WI38 (cell line): ENCODE measurements around the gene C1QTNF8.

Experiments
- H3K4me3 ChIP-seq: 2 replicates; pipeline ENCODE4 v1.5.1; 2011; ENCODE audit warnings: low read depth, mild to moderate bottlenecking, control low read depth, low read length
- TF ChIP-seq, protein P1 (sequence below): IDR thresholded peaks from 2 replicates; pipeline ENCODE4 v1.5.1; 2012; ENCODE audit warnings: low read depth, mild to moderate bottlenecking, control low read depth, low read length

C1QTNF8 gene

DNA sequence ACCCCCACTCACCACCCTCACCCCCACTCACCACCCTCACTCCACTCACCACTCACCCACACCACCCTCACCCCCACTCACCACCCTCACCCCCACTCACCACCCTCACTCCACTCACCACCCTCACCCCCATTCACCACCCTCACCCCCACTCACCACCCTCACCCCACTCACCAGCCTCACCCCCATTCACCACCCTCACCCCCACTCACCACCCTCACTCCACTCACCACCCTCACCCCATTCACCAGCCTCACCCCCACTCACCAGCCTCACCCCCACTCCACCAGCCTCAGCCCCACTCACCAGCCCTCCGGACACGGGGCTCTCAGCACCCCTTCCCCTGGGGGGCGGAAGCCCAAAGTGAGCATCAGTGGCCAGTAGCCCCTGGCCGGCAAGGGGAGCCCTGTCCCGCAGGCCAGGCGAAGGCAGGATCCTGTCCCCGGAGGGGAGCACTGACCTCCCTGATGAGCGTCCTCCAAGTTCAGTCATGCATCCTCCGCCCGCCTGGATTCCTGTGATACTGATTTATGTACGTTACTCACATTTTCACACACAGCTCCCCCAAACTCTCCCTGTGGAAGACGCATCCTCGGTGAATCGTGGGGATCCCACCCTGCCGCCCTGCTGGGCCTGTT is 18.0 kb upstream of the C1QTNF8 start:
- no peak overlapping the region for H3K4me3 ChIP-seq
- TF ChIP-seq, protein P1, sequence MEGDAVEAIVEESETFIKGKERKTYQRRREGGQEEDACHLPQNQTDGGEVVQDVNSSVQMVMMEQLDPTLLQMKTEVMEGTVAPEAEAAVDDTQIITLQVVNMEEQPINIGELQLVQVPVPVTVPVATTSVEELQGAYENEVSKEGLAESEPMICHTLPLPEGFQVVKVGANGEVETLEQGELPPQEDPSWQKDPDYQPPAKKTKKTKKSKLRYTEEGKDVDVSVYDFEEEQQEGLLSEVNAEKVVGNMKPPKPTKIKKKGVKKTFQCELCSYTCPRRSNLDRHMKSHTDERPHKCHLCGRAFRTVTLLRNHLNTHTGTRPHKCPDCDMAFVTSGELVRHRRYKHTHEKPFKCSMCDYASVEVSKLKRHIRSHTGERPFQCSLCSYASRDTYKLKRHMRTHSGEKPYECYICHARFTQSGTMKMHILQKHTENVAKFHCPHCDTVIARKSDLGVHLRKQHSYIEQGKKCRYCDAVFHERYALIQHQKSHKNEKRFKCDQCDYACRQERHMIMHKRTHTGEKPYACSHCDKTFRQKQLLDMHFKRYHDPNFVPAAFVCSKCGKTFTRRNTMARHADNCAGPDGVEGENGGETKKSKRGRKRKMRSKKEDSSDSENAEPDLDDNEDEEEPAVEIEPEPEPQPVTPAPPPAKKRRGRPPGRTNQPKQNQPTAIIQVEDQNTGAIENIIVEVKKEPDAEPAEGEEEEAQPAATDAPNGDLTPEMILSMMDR, result no peak

DNA sequence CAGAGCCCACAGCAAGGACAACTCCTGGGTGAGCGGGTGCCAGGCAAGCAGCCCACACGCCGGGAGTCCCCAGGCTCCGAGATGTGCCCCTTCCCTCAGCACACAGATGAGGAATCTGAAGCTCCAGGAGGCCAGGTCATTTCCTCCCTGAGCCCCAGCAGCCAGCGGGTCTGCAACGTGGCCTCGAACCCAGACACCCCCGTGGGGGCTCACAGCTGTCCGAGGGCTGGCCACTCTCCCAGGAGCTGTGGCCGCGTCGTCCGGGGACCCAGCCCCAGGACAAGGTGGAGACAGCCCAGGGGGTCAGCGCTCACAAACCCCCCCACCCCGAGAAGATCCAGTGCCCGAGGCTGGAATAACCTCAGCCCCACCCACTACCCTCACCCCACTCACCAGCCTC is 17.4 kb upstream of the C1QTNF8 start:
- TF ChIP-seq, protein P1, result no peak

DNA sequence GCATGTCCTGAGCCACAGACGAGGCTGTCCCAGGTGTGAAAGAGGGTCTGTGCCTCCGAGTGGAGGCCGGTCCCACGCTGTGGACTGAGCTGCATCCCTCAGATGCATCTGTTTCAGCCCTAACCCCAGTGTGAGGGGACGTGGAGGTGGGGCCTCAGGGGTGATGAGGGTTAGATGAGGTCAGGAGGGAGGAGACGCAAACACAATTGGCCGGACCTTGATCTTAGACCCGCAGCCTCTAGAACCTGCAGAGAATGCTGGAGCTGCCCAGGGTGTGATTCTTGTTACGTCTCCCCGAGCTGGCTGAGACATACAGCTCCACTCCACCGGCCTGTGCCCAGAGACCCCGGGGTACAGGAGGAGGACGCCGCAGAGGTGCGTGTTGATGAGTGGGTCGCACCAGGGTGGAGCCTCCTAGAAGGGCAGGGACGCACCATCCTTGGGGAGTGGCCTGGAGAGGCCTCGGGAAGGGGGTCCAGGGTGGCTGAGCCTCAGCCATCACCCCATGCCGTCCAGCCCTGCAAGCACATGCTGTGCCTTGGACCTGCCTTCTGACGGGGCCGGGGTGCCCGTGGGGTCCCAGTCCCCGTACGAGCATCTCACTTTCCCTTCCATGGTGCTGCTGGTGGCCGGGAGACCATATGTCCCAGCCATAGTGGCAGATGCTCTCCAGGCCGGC is 16.6 kb upstream of the C1QTNF8 start:
- TF ChIP-seq, protein P1, result no peak
- no peak overlapping the region for H3K4me3 ChIP-seq

More for the DNA sequence above, 17.4 kb upstream of the C1QTNF8 start:
- no peak overlapping the region for H3K4me3 ChIP-seq

DNA sequence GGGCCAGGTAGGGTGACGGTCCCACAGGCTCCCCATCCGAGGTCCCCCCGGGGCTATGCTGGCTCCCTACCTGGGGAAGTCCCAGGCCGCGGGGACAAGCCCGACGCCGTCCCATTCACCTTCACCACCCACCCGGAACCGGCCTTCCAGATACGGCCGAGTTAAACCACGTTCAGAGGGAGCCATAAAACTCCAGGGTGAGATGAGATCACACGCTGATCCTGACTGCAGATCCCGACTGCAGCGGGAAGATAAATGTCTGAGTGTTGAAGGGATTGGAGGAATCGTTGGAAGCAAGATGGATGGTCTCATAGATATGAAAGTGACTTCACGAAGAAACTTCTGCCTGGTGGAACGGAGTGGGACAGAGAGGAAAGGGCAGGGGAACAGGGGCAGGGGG is 13.6 kb upstream of the C1QTNF8 start:
- TF ChIP-seq, protein P1, result no peak
- no peak overlapping the region for H3K4me3 ChIP-seq

DNA sequence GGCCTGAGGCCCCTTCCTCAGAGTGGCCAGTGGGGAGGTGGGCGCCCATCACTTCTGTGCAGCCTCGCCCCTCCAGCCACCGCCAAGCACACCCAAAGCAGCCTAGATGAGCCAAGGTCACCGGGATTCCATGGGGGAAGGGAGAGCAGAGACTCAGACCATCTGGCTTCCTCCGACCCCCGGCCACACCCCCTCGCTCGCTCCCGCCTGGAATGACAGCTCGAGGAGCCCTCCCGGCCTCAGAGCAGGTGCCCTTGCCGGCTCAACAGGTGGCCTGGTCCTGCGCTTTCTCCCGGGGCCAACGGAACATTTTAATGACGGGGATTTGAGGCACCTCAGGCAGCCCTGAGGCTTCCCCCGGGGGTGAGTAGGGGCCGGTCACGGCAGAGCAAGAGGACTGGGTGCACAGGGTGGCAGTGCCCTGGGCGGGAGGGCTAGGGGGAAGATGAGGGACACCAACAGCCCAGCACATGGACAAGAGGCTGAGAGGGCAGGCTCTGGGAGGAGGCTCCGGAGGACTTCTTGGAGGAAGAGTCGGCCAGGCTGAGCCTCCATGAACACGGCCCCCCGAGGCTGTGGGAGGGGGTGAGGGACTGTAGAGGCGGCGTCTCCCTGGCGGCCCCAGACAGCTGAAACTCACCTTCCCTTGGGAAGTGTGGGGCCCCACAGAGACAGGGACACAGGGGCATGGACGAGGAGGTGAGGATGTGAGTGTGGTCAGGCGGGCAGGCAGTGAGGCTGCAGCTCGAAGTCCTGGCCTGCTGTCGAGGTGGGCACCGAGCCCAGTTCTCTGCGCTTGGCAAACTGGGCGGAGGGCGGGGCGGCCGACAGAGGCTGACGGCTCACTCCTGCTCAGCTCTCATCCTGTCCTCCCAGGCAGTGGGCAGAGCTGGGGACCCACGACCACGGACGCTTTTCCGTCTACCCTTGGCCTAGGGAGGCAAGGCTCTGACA is 12.5 kb upstream of the C1QTNF8 start:
- TF ChIP-seq, protein P1, result no peak
- no peak overlapping the region for H3K4me3 ChIP-seq

DNA sequence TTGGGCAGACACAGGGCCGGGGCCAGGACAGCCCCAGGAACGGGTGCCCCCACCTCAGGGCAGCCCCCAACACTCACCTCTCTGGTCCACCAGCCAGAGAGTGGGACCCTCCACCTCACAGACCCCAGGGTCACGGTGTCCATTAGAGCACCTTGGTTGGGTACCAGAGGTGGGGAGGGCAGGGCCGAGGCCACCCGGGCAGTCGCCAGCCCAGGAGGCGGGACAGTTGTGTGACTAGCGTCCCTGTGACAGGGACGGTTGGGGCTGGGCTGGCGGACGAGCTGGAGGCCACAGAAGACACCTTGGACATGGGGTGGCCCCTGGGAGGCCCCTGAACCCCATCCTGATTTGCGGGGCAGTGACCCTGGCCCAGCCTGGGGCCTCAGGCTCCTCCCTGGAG is 11.7 kb upstream of the C1QTNF8 start:
- TF ChIP-seq, protein P1, result no peak
- no peak overlapping the region for H3K4me3 ChIP-seq
